H1 (cell line): ENCODE data around the gene FITM2. TPM values are rescaled to one million over a fixed set of nuclear protein-coding genes. Genes with fewer than 3 reads are reported as not detected.
A peak's percentile ranks its signal among the peaks of the same experiment; 100 is the strongest.

ENCODE experiments used
- CHD7 ChIP-seq: fragments of 300-600 bp; sonication (generic); IDR thresholded peaks from 2 replicates; pipeline ENCODE4 v1.7.1; 2012; ENCODE audit warnings: low read length, moderate library complexity, mild to moderate bottlenecking, inconsistent platforms; ENCODE audit not compliant: insufficient replicate concordance
- CREB1 ChIP-seq: IDR thresholded peaks from 2 replicates; pipeline ENCODE4 v1.6.1; 2012; ENCODE audit warnings: inconsistent platforms
- polyA plus RNA-seq, 7 experiments: library from polyadenylated mRNA; depleted of rRNA in 3 of 7; stranded (reverse) in 5 of 7; unstranded in 2 of 7; fragments of >200 nt in 5 of 7; fragments of 200-250 nt in 2 of 7; gene quantifications; 1 replicate in 5 of 7; 2 replicates in 1 of 7; 4 replicates in 1 of 7; pipeline versions ENCODE4 v1.2.1 to v1.2.3, GENCODE V29; 2011 to 2013; ENCODE audit warnings: missing spikeins in 2 of 7, mixed read lengths in 2 of 7
- total RNA-seq: library from RNA; stranded (reverse); fragmentation: NEBNext Ultra II Directional; extraction: Animal tissue kit (Norgen Biotek cat#: 25700); gene quantifications from 2 replicates; pipeline ENCODE4 v1.2.1, GENCODE V29; 2021

Gene FITM2
- total and polyA plus RNA-seq, 2 of the 8 experiments (the other 6 are each of a cell fraction or from before 2014, with no cell fraction given) = 1.1 to 2.1 TPM

DNA sequence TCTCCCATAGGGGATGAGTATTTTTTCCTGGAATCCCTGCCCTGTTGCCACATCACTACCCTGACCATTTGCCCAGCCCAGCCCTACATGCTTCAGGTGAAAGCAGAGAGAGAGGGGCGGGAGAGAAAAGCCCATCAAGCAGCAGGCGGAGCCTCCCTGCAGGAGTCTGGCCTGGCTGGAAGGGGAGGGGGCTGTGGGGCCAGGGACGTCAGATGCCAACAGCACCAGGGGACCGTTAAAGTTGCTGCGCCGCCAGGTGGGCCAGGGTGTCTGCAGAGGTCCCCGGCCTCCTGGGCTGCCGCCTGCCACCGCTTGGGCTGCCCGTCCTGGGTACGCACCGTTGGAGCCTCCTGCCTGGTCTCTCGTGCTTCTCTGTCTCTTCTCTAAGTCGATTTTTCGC lies 25.1 kb upstream of the FITM2 start (continued):
- no peak for TF ChIP-seq CHD7
- TF ChIP-seq CREB1 = peak; percentile 14; the same call in 1 of the 2 replicates
